Osteocyte (in vitro differentiated cells): Measurements from ENCODE around the gene ZSCAN21. TPM values are rescaled to one million over a fixed set of nuclear protein-coding genes. Genes with fewer than 3 reads are reported as not detected.

Experiments
- DNase-seq: peaks from one replicate; pipeline ENCODE4 v3.0.0; 2021; ENCODE audit warnings: mixed read lengths; ENCODE audit not compliant: unreplicated experiment; ENCODE audit errors: extremely low spot score
- H3K27ac Mint-ChIP-seq: one replicate; pipeline ENCODE4 v1.8.0; 2021; ENCODE audit warnings: mild to moderate bottlenecking, mixed read lengths; ENCODE audit not compliant: unreplicated experiment
- H3K27me3 Mint-ChIP-seq: one replicate; pipeline ENCODE4 v1.8.0; 2021; ENCODE audit warnings: mixed read lengths; ENCODE audit not compliant: unreplicated experiment
- H3K36me3 Mint-ChIP-seq: one replicate; pipeline ENCODE4 v1.8.0; 2021; ENCODE audit warnings: mixed read lengths; ENCODE audit not compliant: unreplicated experiment
- H3K4me1 Mint-ChIP-seq: one replicate; pipeline ENCODE4 v1.8.0; 2021; ENCODE audit warnings: mixed read lengths; ENCODE audit not compliant: unreplicated experiment
- H3K4me3 Mint-ChIP-seq: one replicate; pipeline ENCODE4 v1.8.0; 2021; ENCODE audit warnings: mild to moderate bottlenecking, moderate library complexity, mixed read lengths; ENCODE audit not compliant: unreplicated experiment
- H3K9me3 Mint-ChIP-seq: one replicate; pipeline ENCODE4 v1.8.0; 2021; ENCODE audit warnings: mixed read lengths; ENCODE audit not compliant: unreplicated experiment
- CTCF ChIP-seq: fragments of 200-600 bp; sonication (generic); IDR thresholded peaks from 2 replicates; pipeline ENCODE4 v1.5.0; 2021; ENCODE audit warnings: antibody characterized with exemption, mild to moderate bottlenecking, moderate library complexity
- total RNA-seq: library from RNA; stranded (reverse); gene quantifications from 2 replicates; pipeline ENCODE4 v1.2.1, GENCODE V29; 2021

The ZSCAN21 gene
- total RNA-seq, 1 donor from 2014 or later, result 13.9 TPM

DNA sequence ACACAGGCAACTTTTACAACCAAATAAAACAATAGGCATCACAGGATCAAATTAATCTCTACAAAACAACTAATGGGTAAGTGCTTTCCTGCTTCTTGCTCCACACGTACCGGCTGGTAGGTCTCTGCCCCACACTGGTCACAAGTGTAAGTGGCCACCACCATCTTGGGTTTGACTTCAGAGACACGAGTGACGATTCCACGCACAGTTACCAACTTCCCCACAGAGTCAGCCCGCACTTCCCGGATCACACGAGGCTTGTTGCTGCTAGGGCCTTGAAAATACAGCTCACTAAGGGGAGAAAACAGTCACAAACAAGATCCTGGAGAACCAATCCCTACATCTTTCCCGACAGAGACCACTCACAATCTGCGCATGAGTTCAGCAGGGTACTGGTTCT is 49.3 kb downstream of the ZSCAN21 start:
- Mint-ChIP-seq H3K9me3 (no peaks in the 10 kb centered on the region), H3K36me3 (peaks cover 38% of the 10 kb centered on the region), H3K4me1 (peaks cover 30% of the 10 kb centered on the region), H3K4me3 (peak overlapping the region; percentile 91), H3K27me3 (no peaks in the 10 kb centered on the region), H3K27ac (peak overlapping the region; percentile 98)
- DNase-seq, result no peak
- TF ChIP-seq CTCF, result no peak

- H3K4me1 Mint-ChIP-seq, result peaks cover 31% of the 10 kb centered on the region
- H3K9me3 Mint-ChIP-seq, result no peaks in the 10 kb centered on the region
- no peak for DNase-seq
- no peaks in the 10 kb centered on the region for H3K27me3 Mint-ChIP-seq
- peak overlapping the region; percentile 98 for H3K27ac Mint-ChIP-seq
- peaks cover 38% of the 10 kb centered on the region for H3K36me3 Mint-ChIP-seq
- H3K4me3 Mint-ChIP-seq, result peak overlapping the region; percentile 91
- TF ChIP-seq CTCF, result no peak
These were observed 49.9 kb downstream of the ZSCAN21 start for GRCh38 chr7:100099452-100099851.

DNA sequence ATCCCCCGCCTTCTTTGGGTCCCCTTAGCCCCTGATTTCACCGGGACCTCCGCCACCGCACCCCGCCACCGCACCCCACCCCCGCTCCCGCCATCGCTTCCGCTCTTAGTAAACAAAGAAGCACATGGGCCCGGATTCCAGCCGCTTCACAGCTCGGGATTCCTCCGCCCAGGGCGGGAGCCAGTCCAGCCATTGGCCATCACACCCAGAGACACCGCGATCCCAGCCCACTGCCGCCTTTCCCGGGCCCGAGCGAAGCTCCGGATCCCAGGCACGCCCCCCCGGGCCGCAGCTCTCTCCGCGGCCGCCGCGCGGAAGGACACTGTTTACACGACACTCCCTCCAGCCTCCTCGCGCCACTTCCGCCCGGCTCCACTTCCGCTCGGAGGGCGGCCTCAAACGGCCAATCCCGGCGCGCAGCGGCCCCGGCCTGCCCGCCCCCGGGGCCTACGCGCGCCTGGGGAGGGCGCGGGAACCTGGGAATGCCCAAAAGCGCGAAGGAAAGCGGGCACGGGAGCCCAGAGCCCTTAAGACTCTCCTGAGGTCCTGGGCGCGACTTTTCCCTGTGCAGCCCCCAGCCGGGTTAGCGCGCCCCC is 50.9 kb downstream of the ZSCAN21 start:
- peak overlapping the region; percentile 98 for H3K27ac Mint-ChIP-seq
- H3K4me1 Mint-ChIP-seq, result peaks cover 31% of the 10 kb centered on the region
- DNase-seq, result peak; percentile 99
- H3K4me3 Mint-ChIP-seq, result peak overlapping the region; percentile 91
- H3K36me3 Mint-ChIP-seq, result peaks cover 36% of the 10 kb centered on the region
- H3K27me3 Mint-ChIP-seq, result no peaks in the 10 kb centered on the region
- no peak for TF ChIP-seq CTCF
- H3K9me3 Mint-ChIP-seq, result no peaks in the 10 kb centered on the region

- H3K27me3 Mint-ChIP-seq, result no peaks in the 10 kb centered on the region
- TF ChIP-seq CTCF, result no peak
- peak; percentile 99 for DNase-seq
- peaks cover 33% of the 10 kb centered on the region for H3K36me3 Mint-ChIP-seq
- no peaks in the 10 kb centered on the region for H3K9me3 Mint-ChIP-seq
- peak within 1 kb of the TSS; percentile 98 for H3K27ac Mint-ChIP-seq
- peak within 1 kb of the TSS; percentile 91 for H3K4me3 Mint-ChIP-seq
- H3K4me1 Mint-ChIP-seq, result peaks cover 29% of the 10 kb centered on the region
These were observed 51.7 kb downstream of the ZSCAN21 start, which contains the start of the genes AP4M1 and MCM7 for GRCh38 chr7:100101016-100101862. AP4M1 (plus strand) TSS chr7:100101643; CDS start chr7:100101715, 72 bp downstream. MCM7 (minus strand) TSS chr7:100101397; CDS start chr7:100101294, 103 bp downstream.
